Activated naive CD8-positive, alpha-beta T cell (primary cell): Measurements from ENCODE around the gene FLRT1.

Experiments
- H3K27ac Mint-ChIP-seq: one replicate; pipeline ENCODE4 v1.8.0; 2021; ENCODE audit warnings: mixed read lengths
- H3K27me3 Mint-ChIP-seq: one replicate; pipeline ENCODE4 v1.8.0; 2021; ENCODE audit warnings: mixed read lengths
- H3K36me3 Mint-ChIP-seq: one replicate; pipeline ENCODE4 v1.8.0; 2021; ENCODE audit warnings: mixed read lengths
- H3K4me1 Mint-ChIP-seq: one replicate; pipeline ENCODE4 v1.8.0; 2021; ENCODE audit warnings: low read depth, mixed read lengths
- H3K4me3 Mint-ChIP-seq: one replicate; pipeline ENCODE4 v1.8.0; 2021; ENCODE audit warnings: mild to moderate bottlenecking, mixed read lengths
- H3K9me3 Mint-ChIP-seq: one replicate; pipeline ENCODE4 v1.8.0; 2021; ENCODE audit warnings: low read depth, mixed read lengths

FLRT1 gene

GRCh38 chr11:64014356-64014755 lies 21.4 kb upstream of the FLRT1 start:
- Mint-ChIP-seq H3K9me3 (no peaks in the 10 kb centered on the region), H3K36me3 (peaks cover 3% of the 10 kb centered on the region), H3K4me3 (no peak overlapping the region), H3K27ac (no peak overlapping the region), H3K27me3 (no peaks in the 10 kb centered on the region), H3K4me1 (no peaks in the 10 kb centered on the region)

DNA sequence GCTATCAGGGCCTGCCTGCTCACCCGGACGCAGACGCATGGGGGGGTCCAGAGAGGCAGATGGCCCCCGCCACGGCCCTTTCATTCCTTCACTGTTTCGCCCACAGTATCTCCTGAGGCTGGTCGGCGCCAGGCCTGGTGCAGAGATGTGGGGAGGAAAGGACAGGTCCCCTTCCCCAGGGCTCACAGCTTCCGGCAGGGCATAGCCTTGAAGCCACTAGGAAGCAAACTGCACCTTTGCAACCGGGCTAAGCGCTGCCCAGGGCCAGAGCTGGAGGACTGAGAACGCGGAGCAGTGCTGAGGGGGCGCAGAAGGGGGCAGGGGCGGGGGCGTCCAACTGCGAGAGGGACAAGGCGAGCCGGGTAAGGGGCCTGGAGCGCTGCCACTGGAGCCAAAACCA lies 20.2 kb upstream of the FLRT1 start:
- Mint-ChIP-seq H3K4me3 (no peak overlapping the region), H3K27ac (no peak overlapping the region), H3K4me1 (no peaks in the 10 kb centered on the region), H3K27me3 (no peaks in the 10 kb centered on the region), H3K36me3 (peaks cover 3% of the 10 kb centered on the region), H3K9me3 (no peaks in the 10 kb centered on the region)

GRCh38 chr11:64015935-64016845 lies 19.5 kb upstream of the FLRT1 start:
- no peak overlapping the region for H3K27ac Mint-ChIP-seq
- H3K9me3 Mint-ChIP-seq, result no peaks in the 10 kb centered on the region
- no peak overlapping the region for H3K4me3 Mint-ChIP-seq
- peaks cover 3% of the 10 kb centered on the region for H3K36me3 Mint-ChIP-seq
- no peaks in the 10 kb centered on the region for H3K27me3 Mint-ChIP-seq
- H3K4me1 Mint-ChIP-seq, result no peaks in the 10 kb centered on the region

- Mint-ChIP-seq H3K4me3 (no peak overlapping the region), H3K27me3 (no peaks in the 10 kb centered on the region), H3K4me1 (no peaks in the 10 kb centered on the region), H3K36me3 (no peaks in the 10 kb centered on the region), H3K27ac (no peak overlapping the region), H3K9me3 (no peaks in the 10 kb centered on the region)
Observed at GRCh38 chr11:64017945-64018224, 17.8 kb upstream of the FLRT1 start.

- H3K9me3 Mint-ChIP-seq, result no peaks in the 10 kb centered on the region
- H3K4me3 Mint-ChIP-seq, result no peak overlapping the region
- no peaks in the 10 kb centered on the region for H3K36me3 Mint-ChIP-seq
- no peaks in the 10 kb centered on the region for H3K27me3 Mint-ChIP-seq
- no peaks in the 10 kb centered on the region for H3K4me1 Mint-ChIP-seq
- H3K27ac Mint-ChIP-seq, result no peak overlapping the region
Observed at GRCh38 chr11:64018310-64018709, 17.4 kb upstream of the FLRT1 start.

- Mint-ChIP-seq H3K9me3 (no peaks in the 10 kb centered on the region), H3K4me3 (no peak overlapping the region), H3K36me3 (no peaks in the 10 kb centered on the region), H3K4me1 (no peaks in the 10 kb centered on the region), H3K27me3 (no peaks in the 10 kb centered on the region), H3K27ac (no peak overlapping the region)
Observed at GRCh38 chr11:64019106-64020037, 16.4 kb upstream of the FLRT1 start.

DNA sequence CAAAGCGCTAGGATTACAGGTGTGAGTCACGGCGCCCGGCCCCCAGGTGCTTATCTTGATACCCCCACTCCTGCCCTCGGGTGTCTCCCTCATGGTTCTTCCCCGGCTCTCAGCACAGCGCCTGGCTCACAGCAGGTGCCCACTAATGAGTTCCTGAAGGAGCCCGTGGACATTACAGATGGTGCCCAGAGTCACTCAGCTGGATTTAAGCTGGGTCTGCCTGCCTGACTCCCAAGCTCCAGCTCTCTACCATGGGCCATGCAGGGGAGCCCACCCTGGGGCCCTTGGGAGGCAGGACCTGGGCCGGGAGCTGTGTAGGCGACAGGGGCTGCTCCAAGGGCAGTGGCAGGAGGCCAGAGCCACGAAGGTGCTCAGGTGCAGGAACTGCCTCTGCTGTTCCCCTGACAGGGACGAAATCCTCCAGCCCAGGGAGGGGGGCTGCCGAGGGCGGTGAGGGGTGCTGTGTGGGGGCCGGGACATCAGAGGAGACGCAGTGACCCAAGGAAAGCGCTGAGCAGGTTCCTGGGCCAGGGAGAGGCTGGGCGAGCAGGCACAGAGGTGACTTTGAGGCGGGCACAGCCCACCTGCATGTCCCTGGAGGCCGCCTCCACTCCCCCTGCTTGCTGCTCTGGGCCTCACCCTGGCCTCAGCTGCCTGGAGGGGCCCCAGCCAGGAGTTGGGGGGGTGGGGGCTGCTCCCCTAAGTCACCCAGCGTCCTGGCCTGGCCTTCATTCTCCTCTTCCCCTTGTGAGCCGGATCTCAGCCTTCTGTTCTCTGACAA lies 14.6 kb upstream of the FLRT1 start:
- Mint-ChIP-seq H3K4me3 (no peak overlapping the region), H3K27me3 (no peaks in the 10 kb centered on the region), H3K27ac (no peak overlapping the region), H3K36me3 (no peaks in the 10 kb centered on the region), H3K9me3 (no peaks in the 10 kb centered on the region), H3K4me1 (no peaks in the 10 kb centered on the region)

DNA sequence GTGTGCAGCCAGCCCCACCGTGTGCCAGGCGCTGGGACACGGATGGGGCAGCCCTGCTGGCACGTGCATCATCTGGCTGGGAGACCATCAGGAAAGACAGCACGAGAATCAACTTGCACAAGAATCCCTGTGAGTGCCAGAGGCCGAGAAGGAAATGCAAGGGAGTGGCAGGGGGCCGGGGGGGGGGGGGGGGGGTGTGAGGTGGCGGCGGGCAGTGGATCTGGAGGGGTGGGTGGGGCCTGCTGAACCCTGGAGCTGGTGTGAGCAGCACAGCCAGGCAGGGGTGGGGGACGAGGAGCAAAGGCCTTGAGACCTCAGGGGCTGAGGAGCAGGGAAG lies 14.0 kb upstream of the FLRT1 start:
- no peaks in the 10 kb centered on the region for H3K4me1 Mint-ChIP-seq
- no peaks in the 10 kb centered on the region for H3K27me3 Mint-ChIP-seq
- H3K4me3 Mint-ChIP-seq, result no peak overlapping the region
- H3K9me3 Mint-ChIP-seq, result no peaks in the 10 kb centered on the region
- H3K27ac Mint-ChIP-seq, result no peak overlapping the region
- H3K36me3 Mint-ChIP-seq, result no peaks in the 10 kb centered on the region

DNA sequence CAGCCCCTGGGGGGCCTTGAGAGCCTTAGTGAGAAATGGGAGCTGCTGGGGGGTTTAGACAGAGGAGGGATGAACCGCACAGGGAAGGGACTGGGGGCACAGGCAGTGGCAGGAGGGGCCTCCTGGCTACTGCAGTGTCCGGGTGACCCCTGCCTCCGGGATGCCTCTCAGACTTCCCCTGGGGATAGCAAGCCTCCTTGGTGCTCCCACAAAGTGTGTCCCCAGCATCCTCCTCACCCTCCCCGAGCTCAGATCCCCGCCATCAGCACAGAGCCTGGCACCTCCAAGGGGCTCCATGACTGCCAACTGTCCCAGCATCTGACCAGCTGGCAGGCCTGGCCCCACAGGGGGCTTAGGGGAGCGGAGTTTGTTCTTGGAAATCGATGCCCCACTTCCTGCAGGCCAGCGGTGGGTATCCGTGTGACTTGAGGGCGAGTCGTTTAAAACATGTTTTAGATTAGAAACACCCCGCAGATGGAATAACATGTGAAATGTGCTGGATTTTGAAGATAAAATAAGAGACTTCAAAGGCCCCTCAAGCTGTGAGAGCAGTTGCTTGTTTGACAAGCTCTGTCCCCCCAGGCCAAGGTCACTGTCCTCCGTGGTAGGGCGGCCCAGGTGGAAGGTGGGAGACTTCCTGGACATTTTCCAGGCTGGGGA lies 13.5 kb upstream of the FLRT1 start:
- no peaks in the 10 kb centered on the region for H3K9me3 Mint-ChIP-seq
- H3K4me3 Mint-ChIP-seq, result no peak overlapping the region
- H3K4me1 Mint-ChIP-seq, result no peaks in the 10 kb centered on the region
- no peaks in the 10 kb centered on the region for H3K27me3 Mint-ChIP-seq
- no peak overlapping the region for H3K27ac Mint-ChIP-seq
- H3K36me3 Mint-ChIP-seq, result no peaks in the 10 kb centered on the region

GRCh38 chr11:64023712-64024710 lies 11.7 kb upstream of the FLRT1 start:
- H3K36me3 Mint-ChIP-seq, result no peaks in the 10 kb centered on the region
- H3K27ac Mint-ChIP-seq, result no peak overlapping the region
- no peaks in the 10 kb centered on the region for H3K4me1 Mint-ChIP-seq
- no peaks in the 10 kb centered on the region for H3K27me3 Mint-ChIP-seq
- no peak overlapping the region for H3K4me3 Mint-ChIP-seq
- no peaks in the 10 kb centered on the region for H3K9me3 Mint-ChIP-seq

DNA sequence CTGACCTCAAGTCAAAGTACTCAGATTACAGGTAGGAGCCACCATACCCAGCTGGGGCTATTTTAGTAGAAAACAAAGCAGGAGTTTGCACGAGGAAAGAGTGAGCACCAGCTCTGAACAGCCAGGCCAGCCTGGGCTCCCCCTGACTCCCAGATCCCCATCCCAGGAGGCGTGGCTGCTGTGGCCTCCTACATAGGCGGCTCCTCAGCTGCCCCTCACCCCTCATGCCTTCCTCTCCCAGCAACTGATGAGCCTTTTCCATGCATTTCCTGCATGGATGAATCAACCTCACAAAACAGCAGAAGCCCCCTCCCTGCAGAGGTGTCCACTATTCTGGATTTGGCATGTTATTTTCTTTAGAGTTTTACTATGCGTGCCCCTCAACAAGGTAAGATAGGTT lies 10.5 kb upstream of the FLRT1 start:
- H3K4me1 Mint-ChIP-seq, result no peaks in the 10 kb centered on the region
- H3K27me3 Mint-ChIP-seq, result peaks cover 2% of the 10 kb centered on the region
- no peaks in the 10 kb centered on the region for H3K36me3 Mint-ChIP-seq
- no peaks in the 10 kb centered on the region for H3K9me3 Mint-ChIP-seq
- no peak overlapping the region for H3K27ac Mint-ChIP-seq
- no peak overlapping the region for H3K4me3 Mint-ChIP-seq

DNA sequence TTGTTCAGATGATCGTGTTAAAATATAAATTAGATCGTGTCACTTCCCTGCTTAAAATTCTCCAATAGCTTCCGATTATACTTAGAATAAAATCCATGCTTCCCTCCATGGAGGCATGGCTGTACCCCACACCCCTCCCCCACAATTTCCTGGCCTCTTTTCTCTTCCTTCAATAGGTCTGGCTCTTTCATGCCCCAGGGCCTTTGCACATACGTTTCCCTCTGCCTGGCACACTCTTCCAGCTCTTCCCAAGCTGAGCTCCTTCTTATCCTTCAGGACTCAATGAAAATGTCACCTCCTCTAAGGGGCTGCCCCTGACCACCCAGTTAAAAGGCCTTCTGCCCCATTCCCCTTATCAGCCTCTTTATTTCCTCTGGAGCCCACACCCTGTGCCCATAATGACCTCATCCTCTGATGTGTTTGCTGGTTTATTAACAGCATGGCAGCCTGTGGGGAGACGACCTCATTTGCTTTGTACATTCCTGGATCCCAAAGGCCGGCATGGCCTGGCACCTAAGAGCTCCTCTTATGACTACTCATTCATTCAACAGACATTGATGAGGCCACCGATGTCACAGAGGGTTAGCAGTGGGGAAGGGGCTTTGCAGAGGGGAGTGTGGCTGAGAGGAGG lies 9.0 kb upstream of the FLRT1 start:
- H3K4me1 Mint-ChIP-seq, result no peaks in the 10 kb centered on the region
- no peak overlapping the region for H3K27ac Mint-ChIP-seq

GRCh38 chr11:64027651-64028397 lies 7.9 kb upstream of the FLRT1 start:
- H3K4me3 Mint-ChIP-seq, result no peak overlapping the region
- no peaks in the 10 kb centered on the region for H3K36me3 Mint-ChIP-seq
- H3K4me1 Mint-ChIP-seq, result no peaks in the 10 kb centered on the region

More for the DNA sequence above, 9.0 kb upstream of the FLRT1 start:
- H3K27me3 Mint-ChIP-seq, result peaks cover 2% of the 10 kb centered on the region
- no peaks in the 10 kb centered on the region for H3K9me3 Mint-ChIP-seq
- H3K4me3 Mint-ChIP-seq, result no peak overlapping the region
- H3K36me3 Mint-ChIP-seq, result no peaks in the 10 kb centered on the region

More at GRCh38 chr11:64027651-64028397, 7.9 kb upstream of the FLRT1 start:
- H3K27ac Mint-ChIP-seq, result no peak overlapping the region
- H3K27me3 Mint-ChIP-seq, result peaks cover 2% of the 10 kb centered on the region
- H3K9me3 Mint-ChIP-seq, result no peaks in the 10 kb centered on the region
